Stomach (tissue), 4 donors: ENCODE data around the gene GTF3C2.

Experiments used
- CTCF ChIP-seq, 7 experiments: fragments of 450-650 bp in 4 of 7; fragments of 200-600 bp in 3 of 7; sonication (generic) in 3 of 7; IDR thresholded peaks; one replicate each; pipeline ENCODE4 v1.5.1; 2016 to 2019; ENCODE audit warnings: antibody characterized with exemption in 7 of 7, control low read depth in 2 of 7, mild to moderate bottlenecking in 1 of 7
- EP300 ChIP-seq: sonication (generic); formaldehyde crosslinking; IDR thresholded peaks from one replicate; pipeline ENCODE4 v1.6.1; 2017; ENCODE audit warnings: antibody characterized with exemption
- POLR2A ChIP-seq, 4 donors: fragments of 450-650 bp; IDR thresholded peaks; one replicate each; pipeline ENCODE4 v1.6.1; 2016; ENCODE audit warnings: antibody characterized with exemption in 4 of 4, control low read depth in 2 of 4, mild to moderate bottlenecking in 1 of 4, moderate library complexity in 1 of 4
- POLR2AphosphoS5 ChIP-seq, 3 donors: sonication (generic); formaldehyde crosslinking; IDR thresholded peaks; one replicate each; pipeline ENCODE4 v1.6.1; 2016; ENCODE audit warnings: antibody characterized with exemption in 3 of 3

- TF ChIP-seq POLR2A (IDR thresholded peaks at IDR 0.05) (no peak), CTCF (IDR thresholded peaks at IDR 0.05) (peak in 5 of 7 experiments; percentile 63 to 91 (median 86)), POLR2AphosphoS5 (IDR thresholded peaks at IDR 0.05) (peak in 1 of 3 donors; percentile 29), EP300 (no peak)
These were observed 53.2 kb downstream of the GTF3C2 start for GRCh38 chr2:27303093-27304025.
